Hematopoietic multipotent progenitor cell treated with erythropoietin and hydrocortisone succinate and interleukin-3 and kit ligand, for 4 days (in vitro differentiated cells): ENCODE data around the gene MARCO.
A peak's percentile ranks its signal among the peaks of the same experiment; 100 is the strongest.
"Not testable (repeated sequence)": the region's sequence is repeated elsewhere in the genome, so short reads cannot be mapped to it uniquely, and the experiment has no call there.

Experiments
- DNase-seq: peaks from one replicate; pipeline ENCODE4 v3.0.0-alpha.2; 2015

Gene MARCO

GRCh38 chr2:119009110-119009509 is 67.1 kb downstream of the MARCO start:
- DNase-seq: no peak

- no peak for DNase-seq
Measured at GRCh38 chr2:119010336-119010735, 68.3 kb downstream of the MARCO start.

- peak; percentile 65 for DNase-seq
Measured at GRCh38 chr2:119011162-119011909, 69.3 kb downstream of the MARCO start.

GRCh38 chr2:119011910-119012209 is 69.9 kb downstream of the MARCO start:
- no peak for DNase-seq

GRCh38 chr2:119012345-119013301 is 70.6 kb downstream of the MARCO start:
- no peak for DNase-seq

- no peak for DNase-seq
Measured at GRCh38 chr2:119013671-119014070, 71.7 kb downstream of the MARCO start.

GRCh38 chr2:119015845-119016244 is 73.9 kb downstream of the MARCO start:
- no peak for DNase-seq

- DNase-seq: no peak
Measured at GRCh38 chr2:119019521-119019920, 77.5 kb downstream of the MARCO start.

- DNase-seq: no peak
Measured at GRCh38 chr2:119022678-119023077, 80.7 kb downstream of the MARCO start.

- no peak for DNase-seq
Measured at GRCh38 chr2:119023534-119023933, 81.5 kb downstream of the MARCO start.

GRCh38 chr2:119024152-119024551 is 82.2 kb downstream of the MARCO start:
- no peak for DNase-seq

GRCh38 chr2:119024568-119024967 is 82.6 kb downstream of the MARCO start:
- DNase-seq: no peak

GRCh38 chr2:119025013-119025412 is 83.0 kb downstream of the MARCO start:
- DNase-seq: no peak

- no peak for DNase-seq
Measured at GRCh38 chr2:119025762-119026351, 83.9 kb downstream of the MARCO start.

GRCh38 chr2:119026890-119027289 is 84.9 kb downstream of the MARCO start:
- no peak for DNase-seq

- DNase-seq: peak; percentile 34
Measured at GRCh38 chr2:119028327-119029174, 86.6 kb downstream of the MARCO start.

GRCh38 chr2:119029297-119029696 is 87.3 kb downstream of the MARCO start:
- no peak for DNase-seq

GRCh38 chr2:119037922-119038321 is 95.9 kb downstream of the MARCO start:
- not testable (repeated sequence) for DNase-seq

- no peak for DNase-seq
Measured at GRCh38 chr2:119040730-119041129, 98.7 kb downstream of the MARCO start.
